Thoracic aorta (tissue), 2 donors: ENCODE data around the gene TYSND1. TPM values are rescaled to one million over a fixed set of nuclear protein-coding genes. Genes with fewer than 3 reads are reported as not detected.

ENCODE experiments used
- ATAC-seq: fragments of 150-250 bp; one replicate; pipeline ENCODE4 v1.8.0; 2017; ENCODE audit warnings: low read depth; ENCODE audit not compliant: insufficient number of reproducible peaks, low FRiP score
- DNase-seq: peaks from one replicate; pipeline ENCODE4 v3.0.0-alpha.2; 2020; ENCODE audit warnings: low spot score
- H3K27ac ChIP-seq, 2 donors: fragments of 200-600 bp; sonication (generic); 1 replicate in 1 of 2; 2 replicates in 1 of 2; pipeline ENCODE4 v1.5.1; 2016; ENCODE audit warnings: mild to moderate bottlenecking in 2 of 2, moderate library complexity in 2 of 2
- H3K27me3 ChIP-seq: fragments of 200-600 bp; sonication (generic); replicated peaks from 2 replicates; pipeline ENCODE4 v1.6.0; 2016; ENCODE audit warnings: mild to moderate bottlenecking; ENCODE audit not compliant: insufficient read depth
- H3K36me3 ChIP-seq: fragments of 200-600 bp; sonication (generic); one replicate; pipeline ENCODE4 v1.5.1; 2016
- H3K4me1 ChIP-seq, 2 donors: fragments of 200-600 bp; sonication (generic); 1 replicate in 1 of 2; 2 replicates in 1 of 2; pipeline versions ENCODE4 v1.5.1 to v1.6.0; 2016; ENCODE audit warnings: low read depth in 2 of 2, mild to moderate bottlenecking in 1 of 2; ENCODE audit not compliant: control insufficient read depth in 1 of 2
- H3K4me3 ChIP-seq: fragments of 200-600 bp; sonication (generic); 2 replicates; pipeline ENCODE4 v1.5.1; 2016; ENCODE audit warnings: mild to moderate bottlenecking
- H3K9me3 ChIP-seq: fragments of 200-600 bp; sonication (generic); 2 replicates; pipeline ENCODE4 v1.5.1; 2016
- total RNA-seq, 2 donors: library from RNA; depleted of rRNA; stranded (reverse); fragments of >200 nt; gene quantifications; one replicate each; pipeline versions ENCODE4 v1.1.0 to v1.2.3, GENCODE V29; 2016
- TF ChIP-seq, protein P1 (sequence below): fragments of 200-600 bp; sonication (generic); IDR thresholded peaks from one replicate; pipeline ENCODE4 v1.5.1; 2019; ENCODE audit warnings: antibody characterized with exemption

Gene TYSND1
- total RNA-seq, 2 donors from 2014 or later: 11.4 to 12.2 TPM

DNA sequence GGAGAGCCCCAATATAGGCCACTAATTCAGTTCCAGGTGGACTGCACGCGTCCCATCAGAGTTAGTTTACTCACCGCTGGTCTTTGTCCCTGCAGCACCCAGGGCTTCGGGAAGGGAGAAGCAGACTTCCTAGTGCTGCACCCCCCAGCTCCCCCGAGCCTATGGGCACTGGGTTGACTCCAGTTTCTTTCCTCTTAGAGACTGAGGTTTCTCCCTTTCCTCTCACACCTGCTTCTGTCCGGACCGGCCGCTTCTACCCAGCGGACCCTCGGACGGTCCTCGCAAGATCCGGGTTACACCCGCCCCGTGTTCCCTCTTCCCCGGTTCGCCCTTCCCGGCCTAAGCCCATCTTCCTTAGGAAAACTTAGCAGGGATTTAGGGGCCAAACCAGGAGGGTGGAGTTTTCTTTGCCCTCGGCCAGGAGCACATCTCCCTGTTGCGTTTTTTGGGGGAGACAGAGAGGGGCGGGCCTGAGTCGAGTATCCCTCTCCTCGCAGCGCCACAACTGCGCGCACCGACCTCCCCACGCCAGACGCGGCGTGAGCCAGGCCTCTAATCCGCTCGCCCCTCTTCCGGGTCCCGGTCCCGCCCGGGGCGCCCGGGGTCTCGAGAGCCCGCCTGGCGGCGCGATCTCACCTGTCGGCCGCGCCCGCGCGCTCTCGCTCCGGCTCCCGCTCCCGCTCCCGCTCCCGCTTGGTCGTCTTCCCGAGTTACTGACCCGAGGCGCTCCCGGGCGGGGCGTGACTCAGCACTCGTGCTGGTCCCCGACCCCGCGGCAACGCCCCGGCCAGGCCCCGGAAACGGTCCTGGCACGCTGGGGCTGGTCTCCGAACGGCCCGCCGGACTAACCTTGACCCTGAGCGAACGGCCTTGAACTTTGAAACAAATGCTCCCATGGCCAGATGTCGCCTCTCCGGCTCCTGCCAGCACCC lies 14.1 kb downstream of the TYSND1 start, which contains the start of gene AIFM2:
Gene AIFM2, minus strand, starts transcription at position 728 of the 932 bp plus-strand sequence. CDS start 8,741 bp downstream, outside the sequence.
- Histone ChIP-seq H3K27ac (peak within 1 kb of the TSS; percentile 69 to 82), H3K4me3 (peak within 1 kb of the TSS; percentile 90), H3K9me3 (no peaks in the 10 kb centered on the region), H3K27me3 (no peaks in the 10 kb centered on the region), H3K4me1 (peaks cover 13 to 19% of the 10 kb centered on the region in 2 donors), H3K36me3 (no peaks in the 10 kb centered on the region)
- TF ChIP-seq, protein P1, sequence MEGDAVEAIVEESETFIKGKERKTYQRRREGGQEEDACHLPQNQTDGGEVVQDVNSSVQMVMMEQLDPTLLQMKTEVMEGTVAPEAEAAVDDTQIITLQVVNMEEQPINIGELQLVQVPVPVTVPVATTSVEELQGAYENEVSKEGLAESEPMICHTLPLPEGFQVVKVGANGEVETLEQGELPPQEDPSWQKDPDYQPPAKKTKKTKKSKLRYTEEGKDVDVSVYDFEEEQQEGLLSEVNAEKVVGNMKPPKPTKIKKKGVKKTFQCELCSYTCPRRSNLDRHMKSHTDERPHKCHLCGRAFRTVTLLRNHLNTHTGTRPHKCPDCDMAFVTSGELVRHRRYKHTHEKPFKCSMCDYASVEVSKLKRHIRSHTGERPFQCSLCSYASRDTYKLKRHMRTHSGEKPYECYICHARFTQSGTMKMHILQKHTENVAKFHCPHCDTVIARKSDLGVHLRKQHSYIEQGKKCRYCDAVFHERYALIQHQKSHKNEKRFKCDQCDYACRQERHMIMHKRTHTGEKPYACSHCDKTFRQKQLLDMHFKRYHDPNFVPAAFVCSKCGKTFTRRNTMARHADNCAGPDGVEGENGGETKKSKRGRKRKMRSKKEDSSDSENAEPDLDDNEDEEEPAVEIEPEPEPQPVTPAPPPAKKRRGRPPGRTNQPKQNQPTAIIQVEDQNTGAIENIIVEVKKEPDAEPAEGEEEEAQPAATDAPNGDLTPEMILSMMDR: peak; percentile 14
- DNase-seq (no peak), ATAC-seq (peak; percentile 48)

GRCh38 chr10:70131560-70131937 lies 15.0 kb downstream of the TYSND1 start:
- no peaks in the 10 kb centered on the region for H3K9me3 ChIP-seq
- H3K27me3 ChIP-seq: no peaks in the 10 kb centered on the region
- H3K4me1 ChIP-seq: peaks cover 13 to 19% of the 10 kb centered on the region in 2 donors
- DNase-seq (no peak), ATAC-seq (no peak)
- peak overlapping the region; percentile 35 to 82 for H3K27ac ChIP-seq
- peak overlapping the region; percentile 90 for H3K4me3 ChIP-seq
- TF ChIP-seq, protein P1: no peak
- H3K36me3 ChIP-seq: no peaks in the 10 kb centered on the region

GRCh38 chr10:70130878-70131559 lies 15.5 kb downstream of the TYSND1 start:
- no peaks in the 10 kb centered on the region for H3K27me3 ChIP-seq
- peaks cover 13 to 19% of the 10 kb centered on the region in 2 donors for H3K4me1 ChIP-seq
- TF ChIP-seq, protein P1: no peak
- no peaks in the 10 kb centered on the region for H3K9me3 ChIP-seq
- ATAC-seq (no peak), DNase-seq (no peak)
- peak overlapping the region; percentile 35 to 82 for H3K27ac ChIP-seq
- H3K36me3 ChIP-seq: no peaks in the 10 kb centered on the region
- H3K4me3 ChIP-seq: peak overlapping the region; percentile 90

DNA sequence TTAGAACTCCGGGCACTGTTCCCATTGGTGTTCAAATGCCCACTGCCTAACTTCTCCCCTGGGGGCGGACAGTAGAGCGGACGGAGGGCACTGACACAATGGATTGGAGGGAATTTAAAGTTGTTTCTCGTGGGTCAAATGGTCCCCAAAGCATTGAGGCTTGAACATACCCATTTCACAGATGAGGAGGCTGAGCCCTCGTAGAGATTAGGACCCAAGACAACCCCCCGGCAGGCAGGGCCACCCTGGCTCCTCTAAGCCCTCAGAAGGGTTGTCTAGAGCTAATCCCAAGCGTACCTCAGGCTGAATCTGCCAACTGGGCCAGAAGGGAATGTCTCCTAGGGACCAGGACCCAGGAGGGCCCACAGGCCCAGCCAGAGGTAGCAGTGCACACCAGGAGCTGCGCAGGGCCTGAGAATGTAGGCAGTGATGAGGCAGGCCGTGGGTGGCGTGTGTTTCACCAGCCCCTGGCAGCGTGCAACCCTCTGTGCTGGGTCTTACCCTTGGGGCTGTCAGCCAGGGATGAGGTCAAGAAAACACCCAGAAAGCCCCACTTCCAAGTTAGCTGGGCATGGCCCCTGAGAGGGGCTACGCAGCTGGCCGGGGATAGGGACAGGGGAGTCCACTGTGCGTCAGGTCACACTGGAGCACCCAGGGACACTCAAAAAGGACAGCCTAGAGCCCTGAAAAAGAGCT lies 19.7 kb downstream of the TYSND1 start:
- Histone ChIP-seq H3K4me1 (peaks cover 8 to 11% of the 10 kb centered on the region in 2 donors), H3K4me3 (no peak overlapping the region), H3K27me3 (no peaks in the 10 kb centered on the region), H3K9me3 (no peaks in the 10 kb centered on the region), H3K36me3 (no peaks in the 10 kb centered on the region), H3K27ac (no peak overlapping the region)
- DNase-seq (no peak), ATAC-seq (no peak)
- TF ChIP-seq, protein P1: no peak
